ENCODE measurements around the gene MTERF4. TPM values are rescaled to one million over a fixed set of nuclear protein-coding genes. Genes with fewer than 3 reads are reported as not detected.

Gene MTERF4
- total and polyA plus RNA-seq, 2 of the 13 experiments (the other 11 are each of a cell fraction or from before 2014, with no cell fraction given), result 50.5 to 59.8 TPM

DNA sequence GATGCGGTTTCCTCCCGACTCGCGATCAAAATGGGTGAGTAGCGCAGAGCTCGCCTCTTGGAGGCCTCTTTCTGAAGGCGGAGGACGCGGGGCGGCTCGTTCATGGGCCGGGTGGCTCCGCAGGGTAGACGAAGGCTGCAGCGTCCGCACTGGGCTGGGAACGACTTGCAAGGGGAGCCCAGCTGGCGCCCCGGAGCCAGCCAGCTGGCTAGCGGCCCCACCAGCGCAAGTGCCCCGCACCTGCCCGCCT lies 47.5 kb upstream of the MTERF4 start (continued):
- TF ChIP-seq, protein P1, sequence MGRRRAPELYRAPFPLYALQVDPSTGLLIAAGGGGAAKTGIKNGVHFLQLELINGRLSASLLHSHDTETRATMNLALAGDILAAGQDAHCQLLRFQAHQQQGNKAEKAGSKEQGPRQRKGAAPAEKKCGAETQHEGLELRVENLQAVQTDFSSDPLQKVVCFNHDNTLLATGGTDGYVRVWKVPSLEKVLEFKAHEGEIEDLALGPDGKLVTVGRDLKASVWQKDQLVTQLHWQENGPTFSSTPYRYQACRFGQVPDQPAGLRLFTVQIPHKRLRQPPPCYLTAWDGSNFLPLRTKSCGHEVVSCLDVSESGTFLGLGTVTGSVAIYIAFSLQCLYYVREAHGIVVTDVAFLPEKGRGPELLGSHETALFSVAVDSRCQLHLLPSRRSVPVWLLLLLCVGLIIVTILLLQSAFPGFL (CRISPR knock-in tag; IDR thresholded peaks at IDR 0.05), result no peak
- TF ChIP-seq SIX4 (CRISPR knock-in tag; IDR thresholded peaks at IDR 0.05) (no peak), TCF12 (IDR thresholded peaks at IDR 0.05) (no peak), TCF12 (CRISPR knock-in tag; IDR thresholded peaks at IDR 0.05) (peak; percentile 2; the same call in 1 of the 2 replicates), HNRNPK (IDR thresholded peaks at IDR 0.05; ENCODE audit: low read depth, low read length, poor library complexity, severe bottlenecking) (no peak), NFE2 (CRISPR knock-in tag; IDR thresholded peaks at IDR 0.05) (no peak), MBNL3 (CRISPR knock-in tag; conservative IDR thresholded peaks at IDR 0.05) (no peak), MYC (CRISPR knock-in tag; IDR thresholded peaks at IDR 0.05; ENCODE audit: borderline replicate concordance) (no peak), PHF8 (CRISPR knock-in tag; IDR thresholded peaks at IDR 0.05) (peak; percentile 13; the same call in 1 of the 2 replicates), SMC3 (IDR thresholded peaks at IDR 0.05; ENCODE audit: low read length) (no peak), MTA1 (CRISPR knock-in tag; IDR thresholded peaks at IDR 0.05; ENCODE audit: borderline replicate concordance) (no peak; the same call in 1 of the 2 replicates), EEA1 (CRISPR knock-in tag; IDR thresholded peaks at IDR 0.05; ENCODE audit: borderline replicate concordance) (no peak), ATAD3A (CRISPR knock-in tag; IDR thresholded peaks at IDR 0.05) (0 out of 2 replicates have a peak, but pooled peaks have one; percentile 3), HNRNPLL (IDR thresholded peaks at IDR 0.05; ENCODE audit: low read depth, low read length, poor library complexity, severe bottlenecking) (no peak), ZNF747 (CRISPR knock-in tag; IDR thresholded peaks at IDR 0.05; ENCODE audit: borderline replicate concordance) (0 out of 2 replicates have a peak, but pooled peaks have one; percentile 2), DNMT1 (CRISPR knock-in tag; IDR thresholded peaks at IDR 0.05) (no peak), IKZF1 (IDR thresholded peaks at IDR 0.05) (no peak), ZNF605 (CRISPR knock-in tag; IDR thresholded peaks at IDR 0.05) (no peak), ZNF563 (CRISPR knock-in tag; IDR thresholded peaks at IDR 0.05) (peak; percentile 27; the same call in 1 of the 2 replicates), ZNF777 (CRISPR knock-in tag; IDR thresholded peaks at IDR 0.05) (no peak), SMAD3 (CRISPR knock-in tag; IDR thresholded peaks at IDR 0.05) (0 out of 2 replicates have a peak, but pooled peaks have one; percentile 16), NFE2L1 (CRISPR knock-in tag; IDR thresholded peaks at IDR 0.05; ENCODE audit: borderline replicate concordance) (no peak), ZNF431 (CRISPR knock-in tag; IDR thresholded peaks at IDR 0.05; ENCODE audit: borderline replicate concordance, low read depth) (no peak)
- TF ChIP-seq, protein P2, sequence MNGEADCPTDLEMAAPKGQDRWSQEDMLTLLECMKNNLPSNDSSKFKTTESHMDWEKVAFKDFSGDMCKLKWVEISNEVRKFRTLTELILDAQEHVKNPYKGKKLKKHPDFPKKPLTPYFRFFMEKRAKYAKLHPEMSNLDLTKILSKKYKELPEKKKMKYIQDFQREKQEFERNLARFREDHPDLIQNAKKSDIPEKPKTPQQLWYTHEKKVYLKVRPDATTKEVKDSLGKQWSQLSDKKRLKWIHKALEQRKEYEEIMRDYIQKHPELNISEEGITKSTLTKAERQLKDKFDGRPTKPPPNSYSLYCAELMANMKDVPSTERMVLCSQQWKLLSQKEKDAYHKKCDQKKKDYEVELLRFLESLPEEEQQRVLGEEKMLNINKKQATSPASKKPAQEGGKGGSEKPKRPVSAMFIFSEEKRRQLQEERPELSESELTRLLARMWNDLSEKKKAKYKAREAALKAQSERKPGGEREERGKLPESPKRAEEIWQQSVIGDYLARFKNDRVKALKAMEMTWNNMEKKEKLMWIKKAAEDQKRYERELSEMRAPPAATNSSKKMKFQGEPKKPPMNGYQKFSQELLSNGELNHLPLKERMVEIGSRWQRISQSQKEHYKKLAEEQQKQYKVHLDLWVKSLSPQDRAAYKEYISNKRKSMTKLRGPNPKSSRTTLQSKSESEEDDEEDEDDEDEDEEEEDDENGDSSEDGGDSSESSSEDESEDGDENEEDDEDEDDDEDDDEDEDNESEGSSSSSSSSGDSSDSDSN (CRISPR knock-in tag; IDR thresholded peaks at IDR 0.05), result no peak
- TF ChIP-seq, protein P3, sequence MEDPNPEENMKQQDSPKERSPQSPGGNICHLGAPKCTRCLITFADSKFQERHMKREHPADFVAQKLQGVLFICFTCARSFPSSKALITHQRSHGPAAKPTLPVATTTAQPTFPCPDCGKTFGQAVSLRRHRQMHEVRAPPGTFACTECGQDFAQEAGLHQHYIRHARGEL (CRISPR knock-in tag; IDR thresholded peaks at IDR 0.05), result no peak
- TF ChIP-seq, protein P4, sequence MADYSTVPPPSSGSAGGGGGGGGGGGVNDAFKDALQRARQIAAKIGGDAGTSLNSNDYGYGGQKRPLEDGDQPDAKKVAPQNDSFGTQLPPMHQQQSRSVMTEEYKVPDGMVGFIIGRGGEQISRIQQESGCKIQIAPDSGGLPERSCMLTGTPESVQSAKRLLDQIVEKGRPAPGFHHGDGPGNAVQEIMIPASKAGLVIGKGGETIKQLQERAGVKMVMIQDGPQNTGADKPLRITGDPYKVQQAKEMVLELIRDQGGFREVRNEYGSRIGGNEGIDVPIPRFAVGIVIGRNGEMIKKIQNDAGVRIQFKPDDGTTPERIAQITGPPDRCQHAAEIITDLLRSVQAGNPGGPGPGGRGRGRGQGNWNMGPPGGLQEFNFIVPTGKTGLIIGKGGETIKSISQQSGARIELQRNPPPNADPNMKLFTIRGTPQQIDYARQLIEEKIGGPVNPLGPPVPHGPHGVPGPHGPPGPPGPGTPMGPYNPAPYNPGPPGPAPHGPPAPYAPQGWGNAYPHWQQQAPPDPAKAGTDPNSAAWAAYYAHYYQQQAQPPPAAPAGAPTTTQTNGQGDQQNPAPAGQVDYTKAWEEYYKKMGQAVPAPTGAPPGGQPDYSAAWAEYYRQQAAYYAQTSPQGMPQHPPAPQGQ (CRISPR knock-in tag; IDR thresholded peaks at IDR 0.05; ENCODE audit: borderline replicate concordance), result no peak
- TF ChIP-seq, protein P5, sequence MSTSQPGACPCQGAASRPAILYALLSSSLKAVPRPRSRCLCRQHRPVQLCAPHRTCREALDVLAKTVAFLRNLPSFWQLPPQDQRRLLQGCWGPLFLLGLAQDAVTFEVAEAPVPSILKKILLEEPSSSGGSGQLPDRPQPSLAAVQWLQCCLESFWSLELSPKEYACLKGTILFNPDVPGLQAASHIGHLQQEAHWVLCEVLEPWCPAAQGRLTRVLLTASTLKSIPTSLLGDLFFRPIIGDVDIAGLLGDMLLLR (CRISPR knock-in tag; IDR thresholded peaks at IDR 0.05), result peak; percentile 3; the same call in 1 of the 2 replicates
